IMR-90 (cell line): ENCODE measurements around the gene HNRNPM. TPM values are rescaled to one million over a fixed set of nuclear protein-coding genes. Genes with fewer than 3 reads are reported as not detected.

ENCODE experiments used
- ATAC-seq: fragments of 200-7000 bp; cut with Tn5 transposase; 2 replicates; pipeline ENCODE4 v1.9.1; 2020; ENCODE audit warnings: low read depth, mild to moderate bottlenecking, moderate library complexity
- BruUV-seq: library from RNA; stranded (reverse); fragments of 400-500 nt; replicated peaks from 2 replicates; lab custom pipeline; 2021; lab: Mats Ljungman, UMichigan
- CTCF ChIA-PET: fragments of 300-600 bp; formaldehyde crosslinking; extraction: SDS; loops from one replicate; lab custom pipeline; 2021; ENCODE audit warnings: antibody characterized with exemption; lab: Yijun Ruan, JAX
- POLR2A ChIA-PET: fragments of 300-600 bp; sonication (Branson Sonifier 250); formaldehyde crosslinking; loops from one replicate; lab custom pipeline; 2022; ENCODE audit warnings: antibody characterized with exemption; ENCODE audit not compliant: unreplicated experiment; lab: Charles Lee
- DNase-seq: peaks from one replicate; pipeline ENCODE4 v3.0.0; 2013
- H2AFZ ChIP-seq: replicated peaks from 2 replicates; pipeline ENCODE3; 2013; ENCODE audit warnings: low read length, mild to moderate bottlenecking; ENCODE audit not compliant: poor library complexity
- H2AK5ac ChIP-seq: 2 replicates; pipeline ENCODE4 v1.6.1; 2013; ENCODE audit warnings: low read depth, low read length, inconsistent platforms
- H2AK9ac ChIP-seq: replicated peaks from 2 replicates; pipeline ENCODE3; 2013; ENCODE audit warnings: mild to moderate bottlenecking, low read depth, low read length, moderate library complexity; ENCODE audit not compliant: poor library complexity
- H2BK120ac ChIP-seq: 2 replicates; pipeline ENCODE4 v1.6.1; 2013; ENCODE audit warnings: low read depth, low read length, inconsistent platforms
- H2BK15ac ChIP-seq: 3 replicates; pipeline ENCODE4 v1.6.1; 2013; ENCODE audit warnings: low read depth, low read length, inconsistent platforms
- H2BK20ac ChIP-seq: 2 replicates; pipeline ENCODE4 v1.6.1; 2013; ENCODE audit warnings: low read depth, mild to moderate bottlenecking, inconsistent platforms, low read length, moderate library complexity
- H2BK5ac ChIP-seq: 2 replicates; pipeline ENCODE4 v1.6.1; 2013; ENCODE audit warnings: mild to moderate bottlenecking, low read depth, low read length, inconsistent platforms; ENCODE audit not compliant: poor library complexity, severe bottlenecking
- H3K14ac ChIP-seq: replicated peaks from 2 replicates; pipeline ENCODE4 v1.6.1; 2013; ENCODE audit warnings: low read depth, low read length, inconsistent platforms
- H3K18ac ChIP-seq: 2 replicates; pipeline ENCODE4 v1.6.1; 2013; ENCODE audit warnings: low read depth, low read length, control low read depth
- H3K23ac ChIP-seq: 2 replicates; pipeline ENCODE4 v1.6.1; 2013; ENCODE audit warnings: low read depth, low read length, inconsistent platforms
- H3K27ac ChIP-seq: 2 replicates; pipeline ENCODE4 v1.5.1; 2013; ENCODE audit warnings: mild to moderate bottlenecking, control low read depth, low read length; ENCODE audit not compliant: insufficient read depth
- H3K27me3 ChIP-seq: 2 replicates; pipeline ENCODE4 v1.6.1; 2013; ENCODE audit warnings: low read length; ENCODE audit not compliant: control insufficient read depth, insufficient read depth
- H3K36me3 ChIP-seq: 2 replicates; pipeline ENCODE4 v1.6.1; 2013; ENCODE audit warnings: low read length, mixed read lengths; ENCODE audit not compliant: control insufficient read depth, insufficient read depth
- H3K4ac ChIP-seq: 2 replicates; pipeline ENCODE4 v1.6.1; 2013; ENCODE audit warnings: low read depth, low read length, inconsistent platforms
- H3K4me1 ChIP-seq: 2 replicates; pipeline ENCODE4 v1.6.1; 2013; ENCODE audit warnings: low read length, mixed read lengths; ENCODE audit not compliant: control insufficient read depth, insufficient read depth
- H3K4me2 ChIP-seq: 2 replicates; pipeline ENCODE4 v1.6.1; 2013; ENCODE audit warnings: low read depth, mild to moderate bottlenecking, control low read depth, low read length, moderate library complexity
- H3K4me3 ChIP-seq: 2 replicates; pipeline ENCODE4 v1.5.1; 2013; ENCODE audit warnings: low read depth, mild to moderate bottlenecking, control low read depth, low read length, moderate library complexity; ENCODE audit not compliant: insufficient read depth
- H3K56ac ChIP-seq: 2 replicates; pipeline ENCODE4 v1.6.1; 2013; ENCODE audit warnings: low read length, inconsistent platforms; ENCODE audit not compliant: insufficient read depth; ENCODE audit errors: extremely low read depth
- H3K79me1 ChIP-seq, 2 experiments: 2 replicates each; pipeline ENCODE4 v1.6.1; 2013; ENCODE audit warnings: low read length in 2 of 2, inconsistent platforms in 1 of 2, low read depth in 1 of 2
- H3K9ac ChIP-seq: 2 replicates; pipeline ENCODE4 v1.6.1; 2013; ENCODE audit warnings: low read depth, low read length, control low read depth
- H3K9me1 ChIP-seq: 2 replicates; pipeline ENCODE4 v1.6.1; 2013; ENCODE audit warnings: low read length, inconsistent platforms; ENCODE audit not compliant: insufficient read depth
- H3K9me3 ChIP-seq: 2 replicates; pipeline ENCODE4 v1.6.1; 2013; ENCODE audit warnings: low read length; ENCODE audit not compliant: control insufficient read depth, insufficient read depth
- H4K20me1 ChIP-seq: 2 replicates; pipeline ENCODE4 v1.6.1; 2013; ENCODE audit warnings: low read length, inconsistent platforms; ENCODE audit not compliant: insufficient read depth
- H4K5ac ChIP-seq: 2 replicates; pipeline ENCODE4 v1.6.1; 2013; ENCODE audit warnings: mild to moderate bottlenecking, low read depth, low read length, control low read depth
- H4K8ac ChIP-seq, 2 experiments: 2 replicates each; pipeline ENCODE4 v1.6.1; 2013; ENCODE audit warnings: low read depth in 2 of 2, low read length in 2 of 2, control low read depth in 1 of 2, inconsistent platforms in 1 of 2
- H4K91ac ChIP-seq: 2 replicates; pipeline ENCODE4 v1.6.1; 2013; ENCODE audit warnings: low read depth, low read length, inconsistent platforms; ENCODE audit not compliant: insufficient read depth
- CTCF ChIP-seq: conservative IDR thresholded peaks from 2 replicates; pipeline ENCODE4 v1.5.1; 2012; ENCODE audit warnings: mild to moderate bottlenecking, low read depth, low read length, improper control_type of control experiment
- NFE2L2 ChIP-seq: fragments of 150-350 bp; IDR thresholded peaks from 2 replicates; pipeline ENCODE4 v1.6.1; 2016; ENCODE audit warnings: low read depth, mild to moderate bottlenecking, low read length
- WGBS, 2 experiments: methylation state at CpG; one replicate each; pipeline versions ENCODE4 v1.1.5 to v1.1.7; 2013; ENCODE audit warnings: missing lambda C conversion rate in 2 of 2; ENCODE audit not compliant: insufficient read length in 1 of 2; ENCODE audit errors: extremely low coverage in 2 of 2; 5-methylcytosine and 5-hydroxymethylcytosine counted together
- dilution Hi-C: fragments of 300-500 bp; cut with HindIII; formaldehyde crosslinking; loops from one replicate; pipeline ENCODE4 v1.14.3; 2018; ENCODE audit warnings: low sequenced_read_pairs; ENCODE audit not compliant: unreplicated experiment
- in situ Hi-C: fragments of 300-500 bp; cut with MboI; formaldehyde crosslinking; loops from 3 replicates; pipeline ENCODE4 v1.14.3; 2019; ENCODE audit warnings: low sequenced_read_pairs, inconsistent platforms, mixed read lengths
- intact Hi-C: fragments of 100-400 bp; cut with micrococcal nuclease; formaldehyde crosslinking; loops from 2 replicates; pipeline ENCODE4 v1.10.0; 2022
- polyA plus RNA-seq, 3 experiments: library from polyadenylated mRNA; depleted of rRNA; stranded (reverse); fragments of >200 nt; gene quantifications; 2 replicates each; pipeline ENCODE4 v1.2.3, GENCODE V29; 2012; ENCODE audit warnings: low replicate concordance in 1 of 3
- total RNA-seq: library from RNA; depleted of rRNA; stranded (reverse); fragments of >200 nt; gene quantifications from 2 replicates; pipeline ENCODE4 v1.2.3, GENCODE V29; 2012

The HNRNPM gene
- total and polyA plus RNA-seq, 2 of the 4 experiments (the other 2 are of a cell fraction): 75.6 to 197 TPM

- Histone ChIP-seq H3K23ac (no peak overlapping the region), H4K20me1 (no peaks in the 10 kb centered on the region; the same call in 1 of the 2 replicates), H3K4me3 (no peak overlapping the region), H4K91ac (no peak overlapping the region), H4K5ac (no peak overlapping the region), H3K56ac (no peak overlapping the region), H2BK120ac (no peak overlapping the region), H3K27me3 (no peaks in the 10 kb centered on the region), H2AFZ (peak overlapping the region; percentile 21), H3K4me1 (no peaks in the 10 kb centered on the region; the same call in 1 of the 2 replicates), H3K4ac (no peak overlapping the region), H3K18ac (no peak overlapping the region), H2BK5ac (no peak overlapping the region), H3K36me3 (no peaks in the 10 kb centered on the region), H3K9me1 (peaks cover 3% of the 10 kb centered on the region; the same call in 1 of the 2 replicates), H2BK15ac (no peak overlapping the region), H2AK5ac (no peak overlapping the region), H3K9ac (no peak overlapping the region), H3K14ac (no peak overlapping the region), H3K4me2 (no peak overlapping the region), H2AK9ac (no peak overlapping the region), H3K9me3 (no peaks in the 10 kb centered on the region), H3K27ac (no peak overlapping the region), H4K8ac (no peak overlapping the region), H3K79me1 (no peaks in the 10 kb centered on the region; a peak in 1 of 4 replicates), H2BK20ac (no peak overlapping the region)
- intact Hi-C loops (no loop called here), in situ Hi-C loops (no loop called here), dilution Hi-C loops (no loop called here)
- ChIA-PET CTCF (no interaction called here), POLR2A (no interaction called here)
- BruUV-seq: no TSS peak
- 90% methylated on average over 6 of the region's 14 CpGs; no CpG with 5 or more reads in 1 of the 2 experiments for WGBS, 2 experiments
- TF ChIP-seq CTCF: no peak
- no peak for TF ChIP-seq NFE2L2
- DNase-seq: no peak
- no peak for ATAC-seq
These were observed 57.2 kb downstream of the HNRNPM start for GRCh38 chr19:8501981-8502380.
